Keratinocyte (primary cell): ENCODE measurements around the gene RAE1. TPM values are rescaled to one million over a fixed set of nuclear protein-coding genes. Genes with fewer than 3 reads are reported as not detected.

ENCODE experiments used
- DNase-seq: peaks from one replicate; pipeline ENCODE4 v3.0.0-alpha.2; 2011; ENCODE audit warnings: low read depth, missing footprints, low spot score
- FAIRE-seq: peaks from 2 replicates; lab custom pipeline; 2011; peaks lifted over from hg19 to GRCh38; lab: Jason Lieb, UNC
- H2AFZ ChIP-seq: 2 replicates; pipeline ENCODE4 v1.6.0; 2012; ENCODE audit warnings: low read length, control low read depth, inconsistent platforms; ENCODE audit not compliant: control insufficient read depth
- H3K27ac ChIP-seq: 2 replicates; pipeline ENCODE4 v1.5.1; 2011; ENCODE audit warnings: low read length; ENCODE audit not compliant: control insufficient read depth, insufficient read depth
- H3K27me3 ChIP-seq: 3 replicates; pipeline ENCODE4 v1.6.0; 2011; ENCODE audit warnings: low read length; ENCODE audit not compliant: control insufficient read depth, insufficient read depth; ENCODE audit errors: extremely low read depth
- H3K36me3 ChIP-seq, 2 experiments: 2 replicates in 1 of 2; 3 replicates in 1 of 2; pipeline ENCODE4 v1.5.1; 2011; ENCODE audit warnings: low read length in 2 of 2, mild to moderate bottlenecking in 1 of 2; ENCODE audit not compliant: control insufficient read depth in 2 of 2, insufficient read depth in 2 of 2; ENCODE audit errors: extremely low read depth in 1 of 2
- H3K4me1 ChIP-seq: 3 replicates; pipeline ENCODE4 v1.5.1; 2011; ENCODE audit warnings: low read length; ENCODE audit not compliant: control insufficient read depth, insufficient read depth; ENCODE audit errors: extremely low read depth
- H3K4me2 ChIP-seq: 3 replicates; pipeline ENCODE4 v1.6.0; 2011; ENCODE audit warnings: low read depth, low read length; ENCODE audit not compliant: control insufficient read depth, insufficient read depth; ENCODE audit errors: extremely low read depth
- H3K4me3 ChIP-seq, 3 experiments: fragments of 200-600 bp in 1 of 3; sonication (generic) in 1 of 3; 2 replicates in 2 of 3; 3 replicates in 1 of 3; pipeline ENCODE4 v1.5.1; 2011 to 2016; ENCODE audit warnings: low read length in 3 of 3, mild to moderate bottlenecking in 3 of 3, control low read depth in 2 of 3, inconsistent platforms in 1 of 3, low read depth in 1 of 3, mixed read lengths in 1 of 3, mixed run types in 1 of 3, moderate library complexity in 1 of 3; ENCODE audit not compliant: control insufficient read depth in 2 of 3, insufficient read depth in 2 of 3; ENCODE audit errors: extremely low read depth in 1 of 3
- H3K79me2 ChIP-seq: 2 replicates; pipeline ENCODE4 v1.6.0; 2012; ENCODE audit warnings: low read length; ENCODE audit not compliant: control insufficient read depth, insufficient read depth
- H3K9ac ChIP-seq: 3 replicates; pipeline ENCODE4 v1.6.0; 2011; ENCODE audit warnings: low read length; ENCODE audit not compliant: control insufficient read depth, insufficient read depth; ENCODE audit errors: extremely low read depth
- H3K9me1 ChIP-seq: 3 replicates; pipeline ENCODE4 v1.6.0; 2011; ENCODE audit warnings: low read length; ENCODE audit not compliant: control insufficient read depth, insufficient read depth; ENCODE audit errors: extremely low read depth
- H3K9me3 ChIP-seq: 2 replicates; pipeline ENCODE4 v1.5.1; 2012; ENCODE audit warnings: low read depth, low read length; ENCODE audit not compliant: control insufficient read depth
- H4K20me1 ChIP-seq: 3 replicates; pipeline ENCODE4 v1.6.0; 2011; ENCODE audit warnings: low read length; ENCODE audit not compliant: control insufficient read depth, insufficient read depth; ENCODE audit errors: extremely low read depth
- CTCF ChIP-seq, 3 experiments: IDR thresholded peaks in 1 of 3; conservative IDR thresholded peaks in 1 of 3; optimal IDR thresholded peaks in 1 of 3; 2 replicates in 2 of 3; 3 replicates in 1 of 3; pipeline versions ENCODE3 to v1.5.1; 2011; ENCODE audit warnings: low read length in 3 of 3, mild to moderate bottlenecking in 3 of 3, moderate library complexity in 2 of 3, control low read depth in 1 of 3, inconsistent platforms in 1 of 3; ENCODE audit not compliant: insufficient read depth in 2 of 3; ENCODE audit errors: extremely low read depth in 1 of 3
- EZH2 ChIP-seq: IDR thresholded peaks from one replicate; pipeline ENCODE4 v1.6.1; 2012; ENCODE audit warnings: inconsistent platforms, mild to moderate bottlenecking, low read length, moderate library complexity
- dilution Hi-C: fragments of 300-500 bp; cut with MboI; formaldehyde crosslinking; loops from one replicate; pipeline ENCODE4 v1.7.0; 2020; ENCODE audit warnings: low sequenced_read_pairs; ENCODE audit not compliant: extremely low pct_ligation_motif_present
- polyA minus RNA-seq, 3 experiments: library from RNA; depleted of rRNA, polyadenylated mRNA; stranded (reverse); fragments of >200 nt; gene quantifications; 1 replicate in 1 of 3; 2 replicates in 1 of 3; 3 replicates in 1 of 3; pipeline ENCODE4 v1.2.3, GENCODE V29; 2011
- polyA plus RNA-seq, 5 experiments: library from polyadenylated mRNA; depleted of rRNA in 3 of 5; stranded (reverse) in 3 of 5; stranded (forward) in 1 of 5; unstranded in 1 of 5; fragments of >200 nt; gene quantifications; 1 replicate in 1 of 5; 2 replicates in 3 of 5; 3 replicates in 1 of 5; pipeline versions ENCODE4 v1.2.1 to v1.2.3, GENCODE V29; 2011 to 2012; ENCODE audit warnings: missing spikeins in 2 of 5, low read depth in 1 of 5, low replicate concordance in 1 of 5

RAE1 gene, protein sequence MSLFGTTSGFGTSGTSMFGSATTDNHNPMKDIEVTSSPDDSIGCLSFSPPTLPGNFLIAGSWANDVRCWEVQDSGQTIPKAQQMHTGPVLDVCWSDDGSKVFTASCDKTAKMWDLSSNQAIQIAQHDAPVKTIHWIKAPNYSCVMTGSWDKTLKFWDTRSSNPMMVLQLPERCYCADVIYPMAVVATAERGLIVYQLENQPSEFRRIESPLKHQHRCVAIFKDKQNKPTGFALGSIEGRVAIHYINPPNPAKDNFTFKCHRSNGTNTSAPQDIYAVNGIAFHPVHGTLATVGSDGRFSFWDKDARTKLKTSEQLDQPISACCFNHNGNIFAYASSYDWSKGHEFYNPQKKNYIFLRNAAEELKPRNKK
- 18.7 to 57.4 TPM (median 32.4 TPM) in 3 replicates for polyA plus RNA-seq
- polyA plus RNA-seq (2011; ENCODE audit: low read depth) = 19.2 TPM
- polyA plus RNA-seq (2011; cell fraction: cytosol; rRNA removed) = 37.3 and 49.4 TPM in 2 replicates
- polyA plus RNA-seq (2011; cell fraction: nucleus; rRNA removed) = 89.4 and 97.6 TPM in 2 replicates
- 29.6 and 35.0 TPM in 2 replicates for polyA plus RNA-seq (2012; ENCODE audit: low replicate concordance)
- polyA minus RNA-seq = 12.9 to 42.4 TPM (median 21.6 TPM) in 3 replicates
- 13.6 TPM for polyA minus RNA-seq (2011; cell fraction: cytosol; rRNA and poly(A)+ RNA removed)
- polyA minus RNA-seq (2011; cell fraction: nucleus; rRNA and poly(A)+ RNA removed) = 23.8 and 42.4 TPM in 2 replicates

DNA sequence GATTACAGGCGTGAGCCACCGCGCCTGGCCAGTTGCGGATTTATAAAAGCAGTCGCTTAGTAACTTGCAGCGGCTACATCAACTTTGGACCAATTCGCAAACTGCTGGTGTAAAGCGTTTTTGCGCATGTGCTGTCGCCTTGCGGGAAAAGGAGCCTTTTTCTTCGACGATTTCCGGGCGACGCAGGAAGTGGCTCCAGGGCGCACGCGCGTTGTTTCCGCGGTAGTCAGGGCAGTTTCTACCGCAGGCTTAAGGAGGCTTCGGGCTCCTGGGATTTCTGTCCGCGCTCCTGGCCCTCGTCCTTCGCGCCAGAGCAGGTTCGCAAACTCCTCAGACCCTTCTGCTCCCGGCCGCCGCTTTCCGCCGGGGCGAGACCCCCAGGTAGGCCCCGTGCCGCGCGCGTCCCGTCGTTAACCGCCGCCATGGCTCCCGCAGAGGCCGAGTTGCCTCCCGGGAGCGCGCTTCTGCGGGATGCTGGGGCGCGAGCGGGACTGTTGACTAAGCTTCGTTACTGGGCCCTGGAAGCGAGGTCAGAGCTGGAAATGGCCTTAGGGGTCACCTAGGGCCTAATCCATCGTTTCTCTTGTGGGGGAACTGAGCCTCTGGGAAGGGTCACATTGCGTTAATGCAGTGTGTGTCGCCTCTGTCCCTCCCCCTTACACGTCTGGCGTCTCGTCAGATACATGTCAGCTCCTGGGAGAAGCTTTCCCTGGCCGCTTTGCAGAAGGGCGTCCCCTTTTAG, at the start of gene RAE1:
RAE1 (plus strand) TSS at position 214 of the 742 bp plus-strand sequence. CDS start 2,784 bp downstream, outside the sequence.
- Histone ChIP-seq H4K20me1 (no peaks in the 10 kb centered on the region), H3K36me3 (peaks cover 11 to 17% of the 10 kb centered on the region in 2 experiments), H3K9me1 (no peaks in the 10 kb centered on the region), H3K4me2 (peak within 1 kb of the TSS; percentile 72), H3K27ac (peak within 1 kb of the TSS; percentile 91), H3K27me3 (no peaks in the 10 kb centered on the region), H3K4me1 (peaks cover 11% of the 10 kb centered on the region), H3K9me3 (no peaks in the 10 kb centered on the region), H3K9ac (peak within 1 kb of the TSS; percentile 92), H2AFZ (peak within 1 kb of the TSS; percentile 89), H3K4me3 (peak within 1 kb of the TSS; percentile 65 to 96 (median 83)), H3K79me2 (peaks cover 31% of the 10 kb centered on the region)
- peak; percentile 50 for DNase-seq
- dilution Hi-C loops = no loop called here
- FAIRE-seq = peak; percentile 67
- TF ChIP-seq CTCF (optimal IDR thresholded peaks at IDR 0.05 in 1 of 3, IDR thresholded peaks at IDR 0.05 in 1 of 3, conservative IDR thresholded peaks at IDR 0.05 in 1 of 3; ENCODE audit: extremely low read depth in 1 of 3, insufficient read depth in 2 of 3, low read length in 3 of 3) (no peak), EZH2 (no peak)

DNA sequence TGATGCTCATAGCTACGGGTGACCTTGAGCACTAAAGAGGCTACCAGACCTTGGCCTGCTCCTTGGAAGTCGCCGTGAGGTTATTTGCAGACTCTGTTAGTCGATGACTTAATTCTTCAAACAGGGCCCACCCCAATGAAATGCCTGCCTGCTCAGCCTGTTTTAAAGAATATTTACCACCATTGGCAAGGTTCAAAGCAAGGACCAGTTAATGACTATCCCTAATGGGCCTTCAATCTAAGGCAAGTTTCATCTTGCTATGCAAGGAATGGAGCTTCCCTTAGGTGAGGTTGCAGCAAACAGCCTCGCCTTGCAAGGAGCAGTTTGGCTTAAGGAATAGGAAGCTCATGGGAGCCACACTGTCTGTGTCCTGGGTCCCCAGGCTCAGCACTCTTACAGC, 44.3 kb upstream of the RAE1 start:
- Histone ChIP-seq H3K27me3 (peaks cover 37% of the 10 kb centered on the region), H3K9ac (no peak overlapping the region), H3K4me3 (no peak overlapping the region), H3K4me1 (no peaks in the 10 kb centered on the region), H3K9me3 (no peaks in the 10 kb centered on the region), H3K36me3 (no peaks in the 10 kb centered on the region), H4K20me1 (no peaks in the 10 kb centered on the region), H3K4me2 (no peak overlapping the region), H3K27ac (no peak overlapping the region), H3K79me2 (no peaks in the 10 kb centered on the region), H3K9me1 (no peaks in the 10 kb centered on the region), H2AFZ (no peak overlapping the region)
- FAIRE-seq (no peak), DNase-seq (no peak)
- dilution Hi-C loops = no loop called here
- TF ChIP-seq EZH2 (no peak), CTCF (optimal IDR thresholded peaks at IDR 0.05 in 1 of 3, IDR thresholded peaks at IDR 0.05 in 1 of 3, conservative IDR thresholded peaks at IDR 0.05 in 1 of 3; ENCODE audit: extremely low read depth in 1 of 3, insufficient read depth in 2 of 3, low read length in 3 of 3) (no peak)
